DND-41 (cell line): ENCODE data around the gene SPTLC3.
A peak's percentile ranks its signal among the peaks of the same experiment; 100 is the strongest.

ENCODE experiments used
- ATAC-seq: fragments of 200-7000 bp; cut with Tn5 transposase; 3 replicates; pipeline ENCODE4 v1.9.1; 2021; ENCODE audit warnings: low read depth; ENCODE audit not compliant: insufficient read depth
- DNase-seq: peaks from one replicate; pipeline ENCODE4 v3.0.0-alpha.2; 2020
- H2AFZ ChIP-seq: 2 replicates; pipeline ENCODE4 v1.6.0; 2012; ENCODE audit warnings: low read depth, low read length
- H3K27ac ChIP-seq: 2 replicates; pipeline ENCODE4 v1.5.1; 2012; ENCODE audit warnings: low read length, inconsistent platforms
- H3K27me3 ChIP-seq: fragments of 200-600 bp; sonication (generic); 2 replicates; pipeline ENCODE4 v1.6.0; 2012; ENCODE audit warnings: low read length, mild to moderate bottlenecking, inconsistent platforms; ENCODE audit not compliant: insufficient read depth, poor library complexity
- H3K36me3 ChIP-seq: 2 replicates; pipeline ENCODE4 v1.5.1; 2012; ENCODE audit warnings: low read length, inconsistent platforms; ENCODE audit not compliant: insufficient read depth
- H3K4me1 ChIP-seq: 2 replicates; pipeline ENCODE4 v1.5.1; 2012; ENCODE audit warnings: mild to moderate bottlenecking, low read length; ENCODE audit not compliant: insufficient read depth
- H3K4me2 ChIP-seq: 2 replicates; pipeline ENCODE4 v1.6.0; 2012; ENCODE audit warnings: mild to moderate bottlenecking, moderate library complexity, low read length, inconsistent platforms; ENCODE audit not compliant: insufficient read depth
- H3K4me3 ChIP-seq, 2 experiments: fragments of 200-600 bp in 1 of 2; shearing (Covaris generic) in 1 of 2; 2 replicates each; pipeline ENCODE4 v1.5.1; 2012 to 2016; ENCODE audit warnings: inconsistent platforms in 2 of 2, low read length in 2 of 2, mild to moderate bottlenecking in 2 of 2, low read depth in 1 of 2, moderate library complexity in 1 of 2
- H3K79me2 ChIP-seq: 2 replicates; pipeline ENCODE4 v1.6.0; 2012; ENCODE audit warnings: low read length, inconsistent platforms; ENCODE audit not compliant: insufficient read depth
- H3K9ac ChIP-seq: 2 replicates; pipeline ENCODE4 v1.6.0; 2012; ENCODE audit warnings: low read depth, mild to moderate bottlenecking, inconsistent platforms, low read length, moderate library complexity
- H3K9me3 ChIP-seq: 2 replicates; pipeline ENCODE4 v1.5.1; 2012; ENCODE audit warnings: low read length, moderate library complexity, mild to moderate bottlenecking, inconsistent platforms; ENCODE audit not compliant: insufficient read depth, severe bottlenecking
- H4K20me1 ChIP-seq: 2 replicates; pipeline ENCODE4 v1.6.0; 2012; ENCODE audit warnings: low read length; ENCODE audit not compliant: insufficient read depth
- CTCF ChIP-seq: IDR thresholded peaks from 2 replicates; pipeline ENCODE4 v1.5.1; 2012; ENCODE audit warnings: borderline replicate concordance, low read length, moderate library complexity, mild to moderate bottlenecking; ENCODE audit not compliant: poor library complexity, severe bottlenecking; ENCODE audit errors: extremely low read depth
- EZH2 ChIP-seq: IDR thresholded peaks from 3 replicates; pipeline ENCODE4 v1.6.1; 2012; ENCODE audit warnings: borderline replicate concordance, low read depth, mild to moderate bottlenecking, moderate library complexity, low read length, inconsistent platforms; ENCODE audit not compliant: severe bottlenecking

SPTLC3 gene

GRCh38 chr20:13117200-13117599 is 108.4 kb downstream of the SPTLC3 start:
- Histone ChIP-seq H3K27me3 (no peaks in the 10 kb centered on the region), H3K36me3 (no peaks in the 10 kb centered on the region), H4K20me1 (no peaks in the 10 kb centered on the region), H3K4me2 (no peak overlapping the region), H3K4me3 (no peak overlapping the region), H2AFZ (no peak overlapping the region), H3K9me3 (no peaks in the 10 kb centered on the region), H3K27ac (no peak overlapping the region), H3K79me2 (no peaks in the 10 kb centered on the region), H3K4me1 (peaks cover 28% of the 10 kb centered on the region), H3K9ac (no peak overlapping the region)
- ATAC-seq (no peak), DNase-seq (no peak)
- TF ChIP-seq CTCF (no peak), EZH2 (no peak)

DNA sequence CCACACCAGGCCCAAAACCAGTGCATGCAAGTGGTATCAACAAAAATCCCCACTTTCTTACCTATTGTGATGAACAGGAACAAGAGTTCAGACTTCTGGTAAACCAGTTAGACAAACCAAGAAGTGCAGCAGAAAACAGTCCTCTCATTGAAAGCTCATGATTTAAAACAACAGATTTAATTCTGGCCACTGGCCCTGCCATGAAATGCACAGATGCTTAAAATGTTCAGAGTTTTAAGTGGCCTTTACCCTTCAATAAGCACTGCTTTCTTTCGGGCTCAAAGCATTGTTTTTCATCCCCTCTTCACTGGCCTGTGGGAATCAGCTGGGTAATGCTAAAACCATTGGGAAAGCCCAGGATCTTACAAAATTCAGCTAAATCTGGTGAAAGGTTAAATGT is 109.9 kb downstream of the SPTLC3 start:
- Histone ChIP-seq H3K9ac (peak overlapping the region; percentile 8; the same call in 1 of the 2 replicates), H3K27me3 (no peaks in the 10 kb centered on the region), H3K79me2 (no peaks in the 10 kb centered on the region), H3K4me3 (no peak overlapping the region), H3K4me1 (peaks cover 28% of the 10 kb centered on the region), H3K9me3 (no peaks in the 10 kb centered on the region), H2AFZ (peak overlapping the region; percentile 52), H4K20me1 (no peaks in the 10 kb centered on the region), H3K4me2 (no peak overlapping the region), H3K36me3 (no peaks in the 10 kb centered on the region), H3K27ac (peak overlapping the region; percentile 33)
- no peak for ATAC-seq
- TF ChIP-seq CTCF (no peak), EZH2 (no peak)
- no peak for DNase-seq

DNA sequence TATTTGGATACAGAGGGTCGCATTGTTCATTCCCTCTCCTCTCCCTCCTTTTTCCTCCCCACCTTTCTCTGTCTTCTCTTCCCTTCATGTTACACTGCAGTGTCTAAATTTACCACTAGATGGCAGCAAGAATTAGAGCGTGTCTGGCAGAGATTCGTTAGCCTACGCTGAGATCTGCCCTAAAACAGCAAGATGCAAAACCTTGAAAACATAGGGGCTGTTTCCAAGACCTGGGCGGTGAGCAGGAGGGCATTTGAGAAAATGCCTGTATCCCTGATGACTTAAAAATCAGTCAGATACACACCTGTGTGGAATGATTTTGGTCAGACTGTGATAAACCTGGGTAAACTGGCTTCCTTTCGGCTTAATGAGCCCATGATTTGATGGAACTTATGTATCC is 110.8 kb downstream of the SPTLC3 start:
- H3K27ac ChIP-seq = peak overlapping the region; percentile 33; the same call in 1 of the 2 replicates
- H4K20me1 ChIP-seq = no peaks in the 10 kb centered on the region
- peak overlapping the region; percentile 40 for H3K4me2 ChIP-seq
- no peaks in the 10 kb centered on the region for H3K36me3 ChIP-seq
- no peaks in the 10 kb centered on the region for H3K79me2 ChIP-seq
- peak; percentile 100 for TF ChIP-seq CTCF
- no peak for TF ChIP-seq EZH2
- ATAC-seq (peak; percentile 96), DNase-seq (peak; percentile 72)
- peaks cover 28% of the 10 kb centered on the region for H3K4me1 ChIP-seq
- H2AFZ ChIP-seq = peak overlapping the region; percentile 43
- H3K9me3 ChIP-seq = no peaks in the 10 kb centered on the region
- no peaks in the 10 kb centered on the region for H3K27me3 ChIP-seq
- H3K9ac ChIP-seq = no peak overlapping the region; the same call in 1 of the 2 replicates
- H3K4me3 ChIP-seq = no peak overlapping the region

DNA sequence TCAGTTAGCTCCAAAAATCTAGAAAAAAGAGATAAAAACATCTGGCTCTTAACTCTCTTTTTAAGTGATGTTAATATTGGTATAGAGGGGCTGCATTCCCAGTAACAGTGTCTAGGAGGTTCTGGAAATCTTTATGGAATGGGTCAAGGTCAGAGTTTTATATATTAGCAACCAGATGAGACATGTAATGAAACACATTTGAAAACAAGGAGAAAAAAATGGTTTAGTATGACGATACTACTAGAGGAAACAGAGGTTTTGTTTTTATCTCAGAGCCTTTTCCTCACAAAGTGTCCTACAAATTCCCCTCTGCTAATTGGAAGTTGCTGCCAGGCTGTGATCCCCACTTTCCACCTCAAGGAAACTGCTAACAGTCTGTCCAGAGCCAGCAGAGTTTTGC is 111.7 kb downstream of the SPTLC3 start:
- TF ChIP-seq CTCF (no peak), EZH2 (no peak)
- Histone ChIP-seq H3K4me1 (peaks cover 28% of the 10 kb centered on the region), H2AFZ (peak overlapping the region; percentile 28; the same call in 1 of the 2 replicates), H3K4me2 (no peak overlapping the region), H3K27ac (peak overlapping the region; percentile 17), H3K79me2 (no peaks in the 10 kb centered on the region), H4K20me1 (no peaks in the 10 kb centered on the region), H3K36me3 (no peaks in the 10 kb centered on the region), H3K9ac (no peak overlapping the region), H3K27me3 (no peaks in the 10 kb centered on the region), H3K9me3 (no peaks in the 10 kb centered on the region), H3K4me3 (no peak overlapping the region)
- DNase-seq (no peak), ATAC-seq (no peak)
